Spleen (tissue), 11 donors: ENCODE data around the gene FOXF1. TPM values are rescaled to one million over a fixed set of nuclear protein-coding genes. Genes with fewer than 3 reads are reported as not detected.
A peak's percentile ranks its signal among the peaks of the same experiment; 100 is the strongest.

Source experiments
- DNase-seq: peaks from one replicate; pipeline ENCODE4 v3.0.0-alpha.2; 2020
- H3K27ac ChIP-seq, 8 donors: fragments of 200-600 bp; sonication (generic) in 7 of 8; 1 replicate in 4 of 8; 2 replicates in 4 of 8; pipeline versions ENCODE4 v1.5.0 to v1.8.0; 2016 to 2021; ENCODE audit warnings: inconsistent platforms in 4 of 8, mild to moderate bottlenecking in 4 of 8, moderate library complexity in 1 of 8
- H3K27me3 ChIP-seq, 7 donors: fragments of 200-600 bp; sonication (generic) in 6 of 7; replicated peaks in 1 of 7; 1 replicate in 4 of 7; 2 replicates in 3 of 7; pipeline versions ENCODE4 v1.5.0 to v1.8.0; 2016 to 2021; ENCODE audit warnings: inconsistent platforms in 3 of 7, mild to moderate bottlenecking in 1 of 7
- H3K36me3 ChIP-seq, 6 donors: fragments of 200-600 bp; sonication (generic) in 5 of 6; 1 replicate in 4 of 6; 2 replicates in 2 of 6; pipeline versions ENCODE4 v1.5.0 to v1.8.0; 2016 to 2021; ENCODE audit warnings: inconsistent platforms in 2 of 6
- H3K4me1 ChIP-seq, 6 donors: fragments of 200-600 bp; sonication (generic) in 5 of 6; 1 replicate in 3 of 6; 2 replicates in 3 of 6; pipeline versions ENCODE4 v1.5.0 to v1.8.0; 2016 to 2021; ENCODE audit warnings: inconsistent platforms in 3 of 6
- H3K4me3 ChIP-seq, 8 donors: fragments of 200-600 bp; sonication (generic) in 7 of 8; 1 replicate in 4 of 8; 2 replicates in 4 of 8; pipeline versions ENCODE4 v1.5.0 to v1.8.0; 2016 to 2021; ENCODE audit warnings: inconsistent platforms in 4 of 8, mild to moderate bottlenecking in 4 of 8, moderate library complexity in 2 of 8
- H3K9me3 ChIP-seq, 8 donors: fragments of 200-600 bp; sonication (generic) in 7 of 8; 1 replicate in 4 of 8; 2 replicates in 4 of 8; pipeline versions ENCODE4 v1.5.0 to v1.8.0; 2016 to 2021; ENCODE audit warnings: inconsistent platforms in 4 of 8
- POLR2A ChIP-seq, 3 donors: fragments of 450-650 bp; IDR thresholded peaks; one replicate each; pipeline ENCODE4 v1.5.1; 2017; ENCODE audit warnings: antibody characterized with exemption in 3 of 3, mild to moderate bottlenecking in 1 of 3
- POLR2AphosphoS5 ChIP-seq, 3 donors: sonication (generic); formaldehyde crosslinking; IDR thresholded peaks; one replicate each; pipeline ENCODE4 v1.5.1; 2017; ENCODE audit warnings: antibody characterized with exemption in 3 of 3
- WGBS, 5 donors: extraction: QIAGEN DNeasy Blood & Tissue Kit in 3 of 5; methylation state at CpG; one replicate each; pipeline versions ENCODE4 v1.1.5 to v1.1.7; 2013 to 2018; 5-methylcytosine and 5-hydroxymethylcytosine counted together
- intact Hi-C: fragments of 100-400 bp; cut with DNase I; formaldehyde crosslinking; loops from one replicate; pipeline ENCODE4 v1.15.0; 2023; ENCODE audit warnings: low total_unique reads
- polyA plus RNA-seq, 3 donors: library from polyadenylated mRNA; stranded (reverse); fragments of 200-250 nt; gene quantifications; one replicate each; pipeline ENCODE4 v1.2.1, GENCODE V29; 2013
- total RNA-seq, 7 donors: library from RNA; depleted of rRNA in 3 of 7; stranded (reverse); fragments of >200 nt in 3 of 7; fragmentation: NEBNext Ultra II Directional in 4 of 7; extraction: Animal tissue kit (Norgen Biotek cat#: 25700) in 4 of 7; gene quantifications; one replicate each; pipeline versions ENCODE4 v1.1.0 to v1.2.1, GENCODE V29; 2016 to 2021
- TF ChIP-seq, protein P1 (sequence below), 11 experiments: fragments of 200-600 bp in 7 of 11; fragments of 450-650 bp in 4 of 11; sonication (generic) in 4 of 11; IDR thresholded peaks in 8 of 11; conservative IDR thresholded peaks in 3 of 11; 1 replicate in 7 of 11; 2 replicates in 4 of 11; pipeline versions ENCODE4 v1.4.0 to v1.8.0; 2016 to 2021; ENCODE audit warnings: antibody characterized with exemption in 11 of 11, inconsistent platforms in 4 of 11, mild to moderate bottlenecking in 1 of 11
- donor health status: healthy with polysubstance abuse.
- donor health status: DM: no; HTN: no; CAD: no; lungs with moderate emphysema.
- donor health status: DM: no; HTN: no; CAD: no.
- donor health status: Bipolar disorder and iron deficiency.
- donor health status: healthy.
- donor health status: DM: no; HTN: no; CAD: no.
- donor health status: DM: yes; HTN: yes; CAD: no.

Gene FOXF1
- total and polyA plus RNA-seq, 10 donors: 0.33 to 2.2 (median 0.68) TPM

DNA sequence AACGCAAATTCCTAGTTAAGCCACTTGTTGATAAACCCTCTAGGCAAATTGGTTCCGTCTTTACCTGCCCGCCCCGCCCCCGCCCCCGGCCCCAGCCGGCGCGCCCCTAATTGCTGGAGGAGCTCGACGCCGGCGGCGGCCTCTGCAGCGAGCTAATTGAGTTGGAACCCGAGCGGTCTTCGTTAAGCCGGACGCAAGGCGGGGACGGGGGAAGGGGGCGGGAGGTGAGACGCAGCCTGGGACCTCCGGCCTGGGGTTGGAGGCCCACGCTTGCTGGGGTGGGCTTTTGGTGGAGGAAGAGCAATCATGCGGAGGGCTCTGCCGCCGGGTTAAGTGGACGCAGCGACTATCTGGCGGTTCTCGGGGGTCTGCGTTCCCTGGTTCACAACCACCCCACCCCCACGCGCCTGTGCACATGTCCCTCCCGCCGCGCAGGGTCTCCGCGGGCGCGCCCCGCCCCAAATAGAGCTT, 12.7 kb upstream of the FOXF1 start:
- peak; percentile 47 for DNase-seq
- no peak overlapping the region for H3K4me3 ChIP-seq
- TF ChIP-seq, protein P1, sequence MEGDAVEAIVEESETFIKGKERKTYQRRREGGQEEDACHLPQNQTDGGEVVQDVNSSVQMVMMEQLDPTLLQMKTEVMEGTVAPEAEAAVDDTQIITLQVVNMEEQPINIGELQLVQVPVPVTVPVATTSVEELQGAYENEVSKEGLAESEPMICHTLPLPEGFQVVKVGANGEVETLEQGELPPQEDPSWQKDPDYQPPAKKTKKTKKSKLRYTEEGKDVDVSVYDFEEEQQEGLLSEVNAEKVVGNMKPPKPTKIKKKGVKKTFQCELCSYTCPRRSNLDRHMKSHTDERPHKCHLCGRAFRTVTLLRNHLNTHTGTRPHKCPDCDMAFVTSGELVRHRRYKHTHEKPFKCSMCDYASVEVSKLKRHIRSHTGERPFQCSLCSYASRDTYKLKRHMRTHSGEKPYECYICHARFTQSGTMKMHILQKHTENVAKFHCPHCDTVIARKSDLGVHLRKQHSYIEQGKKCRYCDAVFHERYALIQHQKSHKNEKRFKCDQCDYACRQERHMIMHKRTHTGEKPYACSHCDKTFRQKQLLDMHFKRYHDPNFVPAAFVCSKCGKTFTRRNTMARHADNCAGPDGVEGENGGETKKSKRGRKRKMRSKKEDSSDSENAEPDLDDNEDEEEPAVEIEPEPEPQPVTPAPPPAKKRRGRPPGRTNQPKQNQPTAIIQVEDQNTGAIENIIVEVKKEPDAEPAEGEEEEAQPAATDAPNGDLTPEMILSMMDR (IDR thresholded peaks at IDR 0.05 in 8 of 11, conservative IDR thresholded peaks at IDR 0.05 in 3 of 11): no peak
- no peak for TF ChIP-seq POLR2AphosphoS5 (IDR thresholded peaks at IDR 0.05)
- TF ChIP-seq POLR2A (IDR thresholded peaks at IDR 0.05): no peak
- no peak overlapping the region for H3K27ac ChIP-seq
- intact Hi-C loops: no loop called here
- no peaks in the 10 kb centered on the region for H3K9me3 ChIP-seq
- peaks cover 11 to 100% (median 99%) of the 10 kb centered on the region in 7 donors for H3K27me3 ChIP-seq
- 3 to 7% (median 6%) methylated on average over 13 to 44 of the region's 44 CpGs for WGBS, 5 donors
- H3K4me1 ChIP-seq: peaks cover 0 to 28% (median 2%) of the 10 kb centered on the region in 6 donors
- no peaks in the 10 kb centered on the region for H3K36me3 ChIP-seq

GRCh38 chr16:86498155-86498670, 12.1 kb upstream of the FOXF1 start:
- Histone ChIP-seq H3K36me3 (no peaks in the 10 kb centered on the region), H3K4me3 (no peak overlapping the region), H3K4me1 (peaks cover 0 to 28% (median 2%) of the 10 kb centered on the region in 6 donors), H3K9me3 (no peaks in the 10 kb centered on the region), H3K27me3 (peaks cover 11 to 100% (median 99%) of the 10 kb centered on the region in 7 donors), H3K27ac (no peak overlapping the region)
- WGBS, 5 donors: 2 to 8% (median 5%) methylated on average over 18 to 29 of the region's 29 CpGs
- no peak for DNase-seq
- TF ChIP-seq POLR2AphosphoS5 (IDR thresholded peaks at IDR 0.05) (no peak), POLR2A (IDR thresholded peaks at IDR 0.05) (no peak)
- TF ChIP-seq, protein P1 (IDR thresholded peaks at IDR 0.05 in 8 of 11, conservative IDR thresholded peaks at IDR 0.05 in 3 of 11): no peak
- intact Hi-C loops: no loop called here

GRCh38 chr16:86498671-86499439, 11.5 kb upstream of the FOXF1 start:
- no peaks in the 10 kb centered on the region for H3K36me3 ChIP-seq
- H3K27me3 ChIP-seq: peaks cover 11 to 100% (median 99%) of the 10 kb centered on the region in 7 donors
- no peak overlapping the region for H3K4me3 ChIP-seq
- H3K27ac ChIP-seq: no peak overlapping the region
- no peaks in the 10 kb centered on the region for H3K9me3 ChIP-seq
- peak; percentile 52 for DNase-seq
- H3K4me1 ChIP-seq: peaks cover 0 to 28% (median 2%) of the 10 kb centered on the region in 6 donors
- TF ChIP-seq, protein P1 (IDR thresholded peaks at IDR 0.05 in 8 of 11, conservative IDR thresholded peaks at IDR 0.05 in 3 of 11): no peak
- no peak for TF ChIP-seq POLR2AphosphoS5 (IDR thresholded peaks at IDR 0.05)
- TF ChIP-seq POLR2A (IDR thresholded peaks at IDR 0.05): no peak
- 4 to 8% (median 6%) methylated on average over 38 to 61 of the region's 61 CpGs for WGBS, 5 donors
- intact Hi-C loops: no loop called here

DNA sequence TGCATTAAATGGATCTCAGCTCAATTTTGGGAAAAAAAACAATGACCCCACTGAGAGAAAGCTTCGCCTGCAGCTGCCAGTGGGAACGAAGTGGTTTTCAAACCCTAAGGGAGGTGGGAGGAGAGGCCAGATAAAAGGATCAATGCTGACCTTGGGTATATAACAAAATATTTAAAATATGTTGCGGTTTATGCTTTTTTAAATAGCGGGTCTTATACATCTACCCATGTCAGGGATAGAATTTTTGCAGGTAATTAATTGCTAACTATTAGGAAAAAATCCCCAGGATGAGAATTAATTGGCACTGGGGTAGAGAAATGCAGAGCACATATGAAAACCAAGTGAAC, 10.9 kb upstream of the FOXF1 start:
- Histone ChIP-seq H3K9me3 (no peaks in the 10 kb centered on the region), H3K27ac (no peak overlapping the region), H3K27me3 (peaks cover 11 to 100% (median 99%) of the 10 kb centered on the region in 7 donors), H3K4me1 (peaks cover 0 to 28% (median 2%) of the 10 kb centered on the region in 6 donors), H3K36me3 (no peaks in the 10 kb centered on the region), H3K4me3 (no peak overlapping the region)
- WGBS, 5 donors: 24 to 38% (median 24%) methylated on average over 4 of the region's 4 CpGs
- DNase-seq: no peak
- intact Hi-C loops: no loop called here
- no peak for TF ChIP-seq POLR2A (IDR thresholded peaks at IDR 0.05)
- no peak for TF ChIP-seq POLR2AphosphoS5 (IDR thresholded peaks at IDR 0.05)
- TF ChIP-seq, protein P1 (IDR thresholded peaks at IDR 0.05 in 8 of 11, conservative IDR thresholded peaks at IDR 0.05 in 3 of 11): no peak
